ENCODE measurements around the gene ABCA4. TPM values are rescaled to one million over a fixed set of nuclear protein-coding genes. Genes with fewer than 3 reads are reported as not detected.

The ABCA4 gene
- total and polyA plus RNA-seq, 11 donors, result 0.04 to 0.37 (median 0.16) TPM; not detected in 2

GRCh38 chr1:94115254-94115899 is 5.6 kb downstream of the ABCA4 start:
- Histone ChIP-seq H3K27ac (peak overlapping the region in 1 of 12 donors; percentile 56), H3K36me3 (no peaks in the 10 kb centered on the region), H3K27me3 (peaks cover 0 to 43% (median 0%) of the 10 kb centered on the region in 9 donors), H3K9me3 (no peaks in the 10 kb centered on the region), H3K4me3 (no peak overlapping the region), H3K4me1 (peaks cover 0 to 30% (median 3%) of the 10 kb centered on the region in 12 donors)
- WGBS, 4 donors, result 90 to 96% (median 94%) methylated on average over 10 of the region's 10 CpGs
- DNase-seq (no peak), ATAC-seq (no peak)
- TF ChIP-seq CTCF (IDR thresholded peaks at IDR 0.05), result no peak
- TF ChIP-seq POLR2A (IDR thresholded peaks at IDR 0.05), result no peak
- intact Hi-C loops (cut with DNase I), result no loop called here

GRCh38 chr1:94113589-94114226 is 7.2 kb downstream of the ABCA4 start:
- Histone ChIP-seq H3K27ac (no peak overlapping the region), H3K4me3 (no peak overlapping the region), H3K36me3 (no peaks in the 10 kb centered on the region), H3K4me1 (peaks cover 0 to 32% (median 3%) of the 10 kb centered on the region in 12 donors), H3K9me3 (no peaks in the 10 kb centered on the region), H3K27me3 (peaks cover 0 to 43% (median 0%) of the 10 kb centered on the region in 9 donors)
- intact Hi-C loops (cut with DNase I), result no loop called here
- TF ChIP-seq POLR2A (IDR thresholded peaks at IDR 0.05), result no peak
- TF ChIP-seq CTCF (IDR thresholded peaks at IDR 0.05), result no peak
- DNase-seq (no peak), ATAC-seq (no peak)
- WGBS, 4 donors, result 40 to 64% (median 51%) methylated on average over 2 of the region's 2 CpGs

- Histone ChIP-seq H3K27ac (no peak overlapping the region), H3K4me3 (no peak overlapping the region), H3K27me3 (peaks cover 0 to 54% (median 0%) of the 10 kb centered on the region in 9 donors), H3K9me3 (no peaks in the 10 kb centered on the region), H3K4me1 (peaks cover 0 to 20% (median under 1%) of the 10 kb centered on the region in 12 donors), H3K36me3 (no peaks in the 10 kb centered on the region)
- no peak for ATAC-seq
- no peak for TF ChIP-seq POLR2A (IDR thresholded peaks at IDR 0.05)
- DNase-seq, result no peak
- intact Hi-C loops (cut with DNase I), result no loop called here
- WGBS, 4 donors, result 86 to 92% (median 88%) methylated on average over 9 of the region's 9 CpGs
Observed at GRCh38 chr1:94111879-94112278, 9.1 kb downstream of the ABCA4 start.

- 86 to 92% (median 89%) methylated on average over 10 of the region's 10 CpGs for WGBS, 4 donors
- Histone ChIP-seq H3K27me3 (peaks cover 0 to 59% (median 0%) of the 10 kb centered on the region in 9 donors), H3K36me3 (no peaks in the 10 kb centered on the region), H3K4me3 (no peak overlapping the region), H3K27ac (no peak overlapping the region), H3K4me1 (peaks cover 0 to 13% (median 0%) of the 10 kb centered on the region in 12 donors), H3K9me3 (no peaks in the 10 kb centered on the region)
- no peak for ATAC-seq
- DNase-seq, result no peak
- intact Hi-C loops (cut with DNase I), result no loop called here
- no peak for TF ChIP-seq POLR2A (IDR thresholded peaks at IDR 0.05)
- no peak for TF ChIP-seq CTCF (IDR thresholded peaks at IDR 0.05)
Observed at GRCh38 chr1:94110946-94111740, 9.8 kb downstream of the ABCA4 start.
